IMR-90 (cell line): Measurements from ENCODE around the gene LIN37.

ENCODE experiments used
- MAZ ChIP-seq: IDR thresholded peaks from 2 replicates; pipeline ENCODE4 v1.6.1; 2012; ENCODE audit warnings: low read depth, mild to moderate bottlenecking, low read length, improper control_type of control experiment, moderate library complexity, borderline replicate concordance
- POLR2A ChIP-seq: IDR thresholded peaks from 2 replicates; pipeline ENCODE4 v1.6.1; 2012; ENCODE audit warnings: mild to moderate bottlenecking, low read depth, low read length
- RAD21 ChIP-seq: IDR thresholded peaks from 2 replicates; pipeline ENCODE4 v1.6.1; 2012; ENCODE audit warnings: low read length, improper control_type of control experiment
- TF ChIP-seq, protein P1 (sequence below): conservative IDR thresholded peaks from 2 replicates; pipeline ENCODE4 v1.5.1; 2012; ENCODE audit warnings: mild to moderate bottlenecking, low read depth, low read length, improper control_type of control experiment

DNA sequence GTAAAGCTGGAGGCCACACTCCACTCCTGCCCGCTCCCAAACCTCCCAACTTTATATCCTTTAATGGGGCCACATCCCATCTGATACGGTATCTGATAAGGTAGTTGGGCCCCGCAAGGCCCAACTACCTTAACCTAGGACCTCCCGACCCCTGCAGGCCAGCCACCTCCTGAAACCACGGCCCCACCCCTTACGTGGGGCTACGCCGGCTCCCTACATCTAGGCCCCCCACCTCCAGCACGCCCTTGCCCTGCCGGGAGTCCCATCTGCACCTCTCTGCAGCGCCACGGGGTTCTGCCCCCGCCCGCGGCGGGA is 8.3 kb upstream of the LIN37 start:
- TF ChIP-seq, protein P1, sequence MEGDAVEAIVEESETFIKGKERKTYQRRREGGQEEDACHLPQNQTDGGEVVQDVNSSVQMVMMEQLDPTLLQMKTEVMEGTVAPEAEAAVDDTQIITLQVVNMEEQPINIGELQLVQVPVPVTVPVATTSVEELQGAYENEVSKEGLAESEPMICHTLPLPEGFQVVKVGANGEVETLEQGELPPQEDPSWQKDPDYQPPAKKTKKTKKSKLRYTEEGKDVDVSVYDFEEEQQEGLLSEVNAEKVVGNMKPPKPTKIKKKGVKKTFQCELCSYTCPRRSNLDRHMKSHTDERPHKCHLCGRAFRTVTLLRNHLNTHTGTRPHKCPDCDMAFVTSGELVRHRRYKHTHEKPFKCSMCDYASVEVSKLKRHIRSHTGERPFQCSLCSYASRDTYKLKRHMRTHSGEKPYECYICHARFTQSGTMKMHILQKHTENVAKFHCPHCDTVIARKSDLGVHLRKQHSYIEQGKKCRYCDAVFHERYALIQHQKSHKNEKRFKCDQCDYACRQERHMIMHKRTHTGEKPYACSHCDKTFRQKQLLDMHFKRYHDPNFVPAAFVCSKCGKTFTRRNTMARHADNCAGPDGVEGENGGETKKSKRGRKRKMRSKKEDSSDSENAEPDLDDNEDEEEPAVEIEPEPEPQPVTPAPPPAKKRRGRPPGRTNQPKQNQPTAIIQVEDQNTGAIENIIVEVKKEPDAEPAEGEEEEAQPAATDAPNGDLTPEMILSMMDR: no peak
- TF ChIP-seq MAZ (no peak), POLR2A (no peak), RAD21 (no peak)
